Fibroblast of lung (primary cell): ENCODE results near the gene FNTB.

ENCODE experiments used
- CTCF ChIP-seq, 2 donors: IDR thresholded peaks in 1 of 2; conservative IDR thresholded peaks in 1 of 2; 1 replicate in 1 of 2; 2 replicates in 1 of 2; pipeline ENCODE4 v1.5.1; 2011 to 2012; ENCODE audit warnings: low read length in 2 of 2, control low read depth in 1 of 2, inconsistent platforms in 1 of 2, low read depth in 1 of 2, mild to moderate bottlenecking in 1 of 2
- EZH2 ChIP-seq: IDR thresholded peaks from 2 replicates; pipeline ENCODE4 v1.5.1; 2012; ENCODE audit warnings: low read length, control low read depth, mild to moderate bottlenecking; ENCODE audit errors: missing control alignments

GRCh38 chr14:65084554-65085505 lies 98.1 kb downstream of the FNTB start:
- TF ChIP-seq EZH2 (no peak), CTCF (conservative IDR thresholded peaks at IDR 0.05 in 1 of 2, IDR thresholded peaks at IDR 0.05 in 1 of 2; ENCODE audit: low read depth in 1 of 2, low read length in 2 of 2) (no peak)
